EH (cell line): Measurements from ENCODE around the gene KCNN4.
A peak's percentile ranks its signal among the peaks of the same experiment; 100 is the strongest.
"Not testable (repeated sequence)": the region's sequence is repeated elsewhere in the genome, so short reads cannot be mapped to it uniquely, and the experiment has no call there.

Experiments used
- DNase-seq: peaks from one replicate; pipeline ENCODE4 v3.0.0-alpha.2; 2015; ENCODE audit warnings: low read depth

The KCNN4 gene

DNA sequence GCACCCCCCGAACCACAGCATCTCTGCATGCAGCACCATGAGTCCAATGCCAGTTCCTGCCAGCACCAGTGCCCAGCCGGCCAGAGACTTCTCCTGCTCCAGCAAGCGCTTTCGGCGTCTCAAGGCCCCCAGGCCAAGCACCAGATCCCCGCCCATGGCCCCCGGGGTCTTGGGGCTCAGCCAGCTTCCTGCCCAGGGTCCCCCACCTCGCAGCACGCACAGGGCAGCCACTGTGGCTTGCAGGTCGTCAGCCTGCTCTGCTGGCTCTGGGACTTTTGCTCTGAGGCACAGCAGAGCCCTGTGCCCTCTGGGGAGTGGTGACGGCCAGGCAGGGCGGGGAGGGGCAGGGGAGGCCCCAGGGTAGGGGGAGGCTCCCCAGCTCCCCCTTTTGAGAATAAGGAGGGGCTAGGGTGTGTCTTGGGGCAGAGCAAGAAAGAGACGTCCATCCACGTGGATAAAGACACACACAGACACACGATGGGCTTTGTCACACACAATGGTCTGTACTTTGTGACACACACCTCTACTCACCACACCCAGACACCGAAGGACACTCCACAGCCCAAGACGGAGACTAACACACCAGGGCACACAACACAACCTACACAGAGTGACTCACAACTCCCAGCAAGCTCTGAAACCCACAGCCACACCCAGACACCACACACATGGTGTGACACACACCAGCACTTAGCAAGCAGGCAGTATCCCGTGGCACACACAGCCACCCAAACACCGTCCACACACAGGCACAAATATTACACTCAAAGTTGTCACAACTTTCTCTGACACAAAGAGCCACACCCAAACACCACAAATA lies at the start of gene KCNN4:
Gene KCNN4, minus strand, starts transcription at position 268 of the 820 bp plus-strand sequence. Its CDS starts 112 bp downstream, at position 156.
- peak; percentile 45 for DNase-seq

DNA sequence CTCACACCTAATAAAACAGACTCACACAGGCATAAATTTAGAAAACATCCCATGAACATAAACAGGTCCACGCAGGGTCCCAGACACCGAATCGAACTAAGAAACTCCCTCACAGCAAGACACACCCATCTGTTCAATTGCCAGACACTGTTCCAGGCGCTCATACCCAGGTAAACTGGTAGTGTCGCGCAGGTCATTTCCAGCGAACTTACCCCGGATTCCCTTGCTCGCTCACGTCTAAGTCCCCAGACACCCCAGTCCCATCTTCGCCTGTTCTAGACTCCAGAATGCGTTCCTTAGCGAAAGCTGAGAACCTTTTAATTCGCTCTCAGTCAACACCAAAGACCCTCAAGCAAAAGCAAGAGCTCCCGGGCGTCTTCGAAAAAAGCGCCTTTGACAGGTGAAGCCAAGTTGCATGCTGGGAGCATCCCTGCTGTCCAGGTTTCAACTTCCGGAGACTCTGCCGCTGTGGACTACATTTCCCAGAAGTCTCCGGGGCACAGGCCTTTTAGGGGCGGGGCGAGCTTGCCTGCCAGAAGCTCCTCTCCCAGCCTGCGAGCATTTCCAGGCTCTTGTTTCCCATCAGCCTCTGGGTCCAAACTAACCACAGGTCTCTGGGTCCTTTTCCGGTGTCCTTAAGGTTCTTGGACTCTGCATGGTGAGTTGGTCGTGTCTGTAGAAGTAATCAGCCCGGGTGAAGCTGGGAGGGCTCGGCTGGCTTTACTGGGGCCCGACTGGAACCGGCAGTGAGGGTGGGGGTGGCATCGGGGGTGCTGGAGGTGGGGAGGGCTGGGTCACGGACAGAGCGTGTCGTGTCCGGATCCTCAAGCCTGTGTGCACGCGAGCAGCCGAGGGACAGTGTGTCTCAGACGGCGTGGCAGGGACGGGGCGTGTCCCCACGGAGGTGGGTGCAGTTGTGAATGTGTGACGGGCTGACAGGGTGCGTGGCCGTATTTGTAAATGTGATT lies 46.3 kb upstream of the KCNN4 start, which contains the start of gene ZNF283:
Gene ZNF283, plus strand, starts transcription at position 535 of the 968 bp plus-strand sequence. CDS start 6,184 bp downstream, outside the sequence.
- DNase-seq = peak; percentile 93

DNA sequence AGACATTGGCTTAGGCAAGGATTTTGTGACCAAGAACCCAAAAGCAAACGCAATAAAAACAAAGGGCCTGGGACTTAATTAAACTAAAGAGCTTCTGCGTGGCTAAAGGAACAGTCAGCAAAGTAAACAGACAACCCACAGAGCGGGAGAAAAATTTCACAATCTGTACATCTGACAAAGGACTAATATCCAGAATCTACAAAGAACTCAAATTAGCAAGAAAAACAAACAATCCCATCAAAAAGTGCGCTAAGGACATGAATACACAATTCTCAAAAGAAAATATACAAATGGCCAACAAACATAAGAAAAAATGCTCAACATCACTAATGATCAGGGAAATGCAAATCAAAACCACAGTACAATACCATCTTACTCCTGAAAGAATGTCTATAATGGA lies 43.8 kb upstream of the KCNN4 start:
- peak; percentile 43 for DNase-seq

- DNase-seq = not testable (repeated sequence)
Measured at GRCh38 chr19:43823856-43824255, 43.1 kb upstream of the KCNN4 start.

DNA sequence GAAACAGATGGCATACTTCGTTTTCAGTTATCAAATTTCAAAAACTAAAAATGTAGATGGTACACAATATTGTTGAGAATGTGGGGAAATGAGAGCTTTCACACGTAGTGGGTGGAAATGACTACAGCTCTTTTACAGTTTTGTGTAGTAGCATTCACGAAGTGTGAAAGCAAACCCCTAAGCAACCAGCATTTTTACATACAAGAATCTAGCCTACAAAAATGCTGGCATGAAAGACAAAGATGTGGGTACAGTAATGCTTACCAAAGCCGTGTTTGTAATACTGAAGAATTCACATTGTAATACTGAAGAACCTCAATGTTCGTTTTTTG lies 40.1 kb upstream of the KCNN4 start:
- DNase-seq = no peak

- peak; percentile 51 for DNase-seq
Measured at GRCh38 chr19:43820098-43820883, 39.5 kb upstream of the KCNN4 start.

- DNase-seq = no peak
Measured at GRCh38 chr19:43818500-43818899, 37.7 kb upstream of the KCNN4 start.

- DNase-seq = peak; percentile 11
Measured at GRCh38 chr19:43817454-43817853, 36.7 kb upstream of the KCNN4 start.

GRCh38 chr19:43814663-43815352 lies 34.0 kb upstream of the KCNN4 start:
- no peak for DNase-seq

- no peak for DNase-seq
Measured at GRCh38 chr19:43812688-43813087, 31.9 kb upstream of the KCNN4 start.

- DNase-seq = no peak
Measured at GRCh38 chr19:43812259-43812658, 31.5 kb upstream of the KCNN4 start.

- DNase-seq = no peak
Measured at GRCh38 chr19:43811837-43812236, 31.1 kb upstream of the KCNN4 start.

DNA sequence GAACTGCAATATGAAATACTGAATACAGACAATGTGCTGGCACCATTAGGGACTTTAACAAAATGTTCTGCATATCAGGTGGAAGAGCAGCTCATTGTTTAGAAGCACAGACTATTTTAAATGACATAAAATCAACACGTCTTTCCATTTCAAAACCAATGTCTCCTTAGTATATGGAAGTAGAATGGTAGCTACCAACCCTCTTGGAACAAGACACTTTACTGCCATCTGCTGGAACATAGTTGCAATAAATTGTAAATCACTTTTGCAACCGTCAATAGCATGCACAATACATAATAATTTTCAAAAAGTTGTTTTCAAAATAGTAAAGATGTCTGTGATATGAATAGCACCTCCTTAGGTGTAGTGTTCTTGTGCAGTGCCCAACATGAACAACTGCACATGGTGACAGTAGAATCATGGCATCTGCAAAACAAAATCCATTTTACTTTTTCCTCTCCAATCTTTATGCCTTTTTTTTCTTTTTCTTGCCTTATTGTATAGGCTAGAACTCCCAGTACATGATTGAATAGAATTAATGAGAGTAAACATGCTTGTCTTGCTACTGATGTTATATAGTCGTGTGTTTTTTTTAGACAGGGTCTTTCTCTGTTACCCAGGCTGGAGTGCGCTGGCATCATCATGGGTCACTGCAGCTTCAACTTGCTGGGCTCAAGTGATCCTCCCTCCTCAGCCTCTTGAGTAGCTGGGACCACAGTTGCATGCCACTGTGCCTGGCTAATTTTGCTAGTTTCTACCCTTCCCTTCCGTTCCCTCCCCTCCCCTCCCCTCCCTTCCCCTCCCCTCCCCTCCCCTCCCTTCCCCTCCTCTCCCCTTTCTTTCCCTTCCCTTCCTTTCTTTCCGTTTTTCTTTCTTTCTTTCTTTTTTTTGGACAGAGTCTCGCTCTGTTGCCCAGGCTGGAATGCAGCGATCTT lies 29.3 kb upstream of the KCNN4 start:
- DNase-seq = peak; percentile 64

DNA sequence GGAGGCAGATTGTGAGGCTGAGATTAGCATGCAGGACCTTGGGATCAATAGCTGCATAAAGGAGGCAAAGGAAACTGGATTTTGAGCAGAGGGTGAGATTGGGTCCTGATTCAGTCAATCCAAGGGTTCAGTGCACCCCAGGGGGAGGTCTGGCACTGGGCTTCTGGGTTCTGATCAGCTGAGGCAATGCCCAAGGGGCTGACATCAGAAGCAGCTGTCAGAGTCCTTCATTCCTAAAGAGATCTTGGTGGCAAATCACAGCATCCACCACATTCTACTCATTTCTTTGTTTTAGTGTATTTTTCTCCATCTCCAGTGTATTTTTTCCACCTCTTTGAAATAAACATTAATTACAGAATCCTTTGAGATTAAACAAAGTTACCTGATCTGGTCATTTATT lies 26.9 kb upstream of the KCNN4 start:
- DNase-seq = no peak

DNA sequence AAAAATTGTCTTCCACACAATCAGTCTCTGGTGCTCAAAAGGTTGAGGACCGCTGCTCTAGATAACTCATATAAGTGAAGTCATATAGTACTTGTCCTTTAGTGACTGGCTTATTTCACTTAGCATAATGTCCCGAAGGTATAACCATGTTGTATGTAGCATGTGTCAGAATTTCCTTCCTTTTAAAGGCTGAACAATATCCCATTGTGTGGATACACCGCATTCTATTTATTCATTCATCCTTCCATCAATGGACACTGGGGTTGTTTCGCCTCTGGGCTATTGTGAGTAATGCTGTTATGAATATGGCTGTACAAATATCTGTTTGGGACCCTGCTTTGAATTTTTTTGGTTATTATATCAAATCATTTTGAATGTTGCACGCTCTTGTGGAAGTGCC lies 26.1 kb upstream of the KCNN4 start:
- no peak for DNase-seq

GRCh38 chr19:43806401-43806800 lies 25.6 kb upstream of the KCNN4 start:
- DNase-seq = not testable (repeated sequence)

DNA sequence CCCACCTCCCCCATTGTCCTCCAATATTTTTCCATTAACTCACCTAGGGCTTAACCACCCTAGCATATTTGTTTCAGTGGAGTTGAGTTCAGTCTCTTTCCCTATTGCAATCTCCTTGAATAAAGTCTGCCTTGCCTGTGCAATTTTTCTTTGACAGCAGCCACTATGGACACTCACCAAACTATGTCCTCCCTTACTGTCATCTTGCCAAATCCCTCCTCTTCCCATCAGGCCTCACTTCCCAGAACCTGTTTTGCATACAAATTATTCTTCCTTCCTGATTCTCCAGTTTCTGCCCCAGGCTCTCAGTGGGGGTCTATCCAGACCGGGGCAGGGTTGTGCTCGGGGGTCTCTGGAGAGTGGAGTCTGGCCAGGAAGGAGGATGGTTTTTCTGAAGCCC lies 23.7 kb upstream of the KCNN4 start:
- DNase-seq = no peak

DNA sequence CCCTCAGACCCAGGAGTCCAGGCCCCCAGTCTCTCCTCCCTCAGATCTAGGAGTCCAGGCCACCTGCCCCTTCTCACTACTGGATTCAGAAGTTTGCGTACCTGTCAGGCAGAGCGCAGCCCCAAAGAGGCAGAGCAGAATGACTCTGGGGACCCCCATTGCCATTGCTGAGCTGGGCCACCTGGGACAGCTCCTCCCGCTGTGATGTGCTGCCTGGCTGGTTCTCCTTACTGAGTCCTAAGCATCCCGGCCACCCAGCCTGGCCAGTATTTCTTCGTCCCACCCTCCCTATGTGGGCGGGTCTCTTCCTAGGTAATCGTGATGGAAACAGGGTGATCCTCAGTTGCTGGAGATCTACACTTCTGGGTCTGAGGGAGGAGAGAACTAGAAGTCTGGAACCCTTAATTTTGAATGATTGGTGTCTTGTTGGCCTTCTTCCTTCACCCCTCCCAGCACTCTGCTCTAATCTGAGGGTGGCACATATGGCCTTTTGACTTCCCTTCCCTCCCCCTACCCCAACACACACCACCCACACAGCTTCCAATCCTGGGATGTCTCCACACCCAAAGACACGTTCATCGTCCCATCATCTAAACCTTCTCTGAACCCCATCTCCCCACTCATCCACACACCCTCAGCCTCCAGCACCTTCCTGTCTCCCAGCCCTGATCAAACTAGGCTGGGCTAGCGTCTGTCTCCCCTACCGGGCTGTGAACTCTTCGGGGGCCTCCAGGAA lies 21.6 kb upstream of the KCNN4 start, which contains the start of gene LYPD5:
Gene LYPD5, minus strand, starts transcription at position 232 of the 736 bp plus-strand sequence. Its CDS starts 67 bp downstream, at position 165.
- no peak for DNase-seq

DNA sequence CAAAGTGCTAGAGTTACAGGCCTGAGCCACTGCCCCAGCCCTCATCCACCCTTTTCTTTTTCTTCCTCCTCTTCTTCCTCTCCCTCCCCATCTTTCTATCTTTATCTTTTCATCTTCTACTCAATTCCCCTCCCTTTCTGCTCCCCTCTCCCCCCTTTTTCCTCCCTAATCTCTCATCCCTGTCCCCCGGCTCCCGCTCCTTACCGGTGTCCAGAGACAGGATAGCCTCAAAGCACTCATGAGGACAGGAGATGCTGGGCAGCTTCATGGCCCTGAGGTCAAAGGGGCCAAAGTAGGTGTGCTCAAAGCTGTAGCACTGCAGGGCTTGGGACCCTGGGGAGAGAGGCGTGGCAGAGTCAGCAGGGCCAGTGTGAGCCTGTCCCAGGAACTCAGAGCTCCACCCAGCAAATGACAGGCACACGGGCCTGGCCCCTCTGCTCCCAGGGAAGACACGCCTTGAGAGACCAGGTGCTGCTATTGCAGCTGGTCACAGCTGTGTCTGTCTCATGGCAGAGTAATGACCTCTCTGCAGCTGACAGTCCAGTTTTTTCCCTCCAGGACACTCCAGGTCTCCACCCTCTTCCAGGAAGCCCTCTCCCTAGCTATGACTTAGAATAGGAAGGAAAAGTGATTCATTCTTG lies 18.8 kb upstream of the KCNN4 start:
- DNase-seq = no peak
